ENCODE data around the gene PLCH1. TPM values are rescaled to one million over a fixed set of nuclear protein-coding genes. Genes with fewer than 3 reads are reported as not detected.

PLCH1 gene
- total and polyA plus RNA-seq, 9 of the 15 experiments (the other 6 are each of a cell fraction or from before 2014, with no cell fraction given), result 0.17 to 0.62 (median 0.40) TPM

DNA sequence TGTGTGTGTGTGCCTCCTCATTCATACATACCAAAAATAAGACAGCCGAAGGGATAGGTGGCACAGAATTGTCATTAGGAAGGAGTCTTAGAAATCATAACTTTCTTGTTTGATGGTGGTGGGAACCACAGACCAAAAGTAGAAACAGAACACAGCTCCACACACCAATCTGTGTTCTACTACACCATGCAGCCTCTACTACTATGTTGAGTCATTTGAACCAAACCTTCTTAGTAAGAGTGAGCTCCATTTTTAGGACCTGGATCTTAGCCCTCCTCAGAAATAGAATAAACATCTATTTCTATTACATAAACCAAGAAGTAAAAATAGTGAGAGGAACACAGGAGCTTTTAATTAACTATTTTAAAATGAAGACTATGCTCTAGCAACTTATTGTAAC lies 27.9 kb upstream of the PLCH1 start:
- H3K27ac ChIP-seq (ENCODE audit: extremely low read depth, low read depth, low read length), result no peak overlapping the region

More for the DNA sequence above, 27.9 kb upstream of the PLCH1 start:
- no peaks in the 10 kb centered on the region for H4K20me1 ChIP-seq (replicated peaks; ENCODE audit: control insufficient read depth, insufficient read depth, low read length)
- H3K36me3 ChIP-seq (ENCODE audit: control insufficient read depth, insufficient read depth, low read length), result peaks cover 23% of the 10 kb centered on the region; the same call in 2 of the 3 replicates
- no peaks in the 10 kb centered on the region for H3K27me3 ChIP-seq (ENCODE audit: control insufficient read depth in 2 of 2, insufficient read depth in 2 of 2, low read length in 2 of 2)
- H3K79me2 ChIP-seq (ENCODE audit: control insufficient read depth, insufficient read depth, low read length), result no peaks in the 10 kb centered on the region
- no peaks in the 10 kb centered on the region for H3K4me1 ChIP-seq (replicated peaks in 1 of 2; ENCODE audit: control insufficient read depth in 2 of 2, insufficient read depth in 2 of 2, low read length in 2 of 2)
- no peak for TF ChIP-seq MLX (CRISPR knock-in tag; conservative IDR thresholded peaks at IDR 0.05)
- no peak for TF ChIP-seq POLR2AphosphoS2 (IDR thresholded peaks at IDR 0.05; ENCODE audit: low read length)
- TF ChIP-seq ELK3 (CRISPR knock-in tag; IDR thresholded peaks at IDR 0.05), result no peak
- TF ChIP-seq, protein P1, sequence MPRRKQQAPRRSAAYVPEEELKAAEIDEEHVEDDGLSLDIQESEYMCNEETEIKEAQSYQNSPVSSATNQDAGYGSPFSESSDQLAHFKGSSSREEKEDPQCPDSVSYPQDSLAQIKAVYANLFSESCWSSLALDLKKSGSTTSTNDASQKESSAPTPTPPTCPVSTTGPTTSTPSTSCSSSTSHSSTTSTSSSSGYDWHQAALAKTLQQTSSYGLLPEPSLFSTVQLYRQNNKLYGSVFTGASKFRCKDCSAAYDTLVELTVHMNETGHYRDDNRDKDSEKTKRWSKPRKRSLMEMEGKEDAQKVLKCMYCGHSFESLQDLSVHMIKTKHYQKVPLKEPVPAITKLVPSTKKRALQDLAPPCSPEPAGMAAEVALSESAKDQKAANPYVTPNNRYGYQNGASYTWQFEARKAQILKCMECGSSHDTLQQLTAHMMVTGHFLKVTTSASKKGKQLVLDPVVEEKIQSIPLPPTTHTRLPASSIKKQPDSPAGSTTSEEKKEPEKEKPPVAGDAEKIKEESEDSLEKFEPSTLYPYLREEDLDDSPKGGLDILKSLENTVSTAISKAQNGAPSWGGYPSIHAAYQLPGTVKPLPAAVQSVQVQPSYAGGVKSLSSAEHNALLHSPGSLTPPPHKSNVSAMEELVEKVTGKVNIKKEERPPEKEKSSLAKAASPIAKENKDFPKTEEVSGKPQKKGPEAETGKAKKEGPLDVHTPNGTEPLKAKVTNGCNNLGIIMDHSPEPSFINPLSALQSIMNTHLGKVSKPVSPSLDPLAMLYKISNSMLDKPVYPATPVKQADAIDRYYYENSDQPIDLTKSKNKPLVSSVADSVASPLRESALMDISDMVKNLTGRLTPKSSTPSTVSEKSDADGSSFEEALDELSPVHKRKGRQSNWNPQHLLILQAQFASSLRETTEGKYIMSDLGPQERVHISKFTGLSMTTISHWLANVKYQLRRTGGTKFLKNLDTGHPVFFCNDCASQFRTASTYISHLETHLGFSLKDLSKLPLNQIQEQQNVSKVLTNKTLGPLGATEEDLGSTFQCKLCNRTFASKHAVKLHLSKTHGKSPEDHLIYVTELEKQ (CRISPR knock-in tag; IDR thresholded peaks at IDR 0.05), result no peak
- in situ Hi-C loops (cut with MboI) (no loop called here), intact Hi-C loops (cut with micrococcal nuclease) (no loop called here)
- no peak overlapping the region for H3K9ac ChIP-seq (ENCODE audit: insufficient read depth in 1 of 2, low read depth in 2 of 2, low read length in 2 of 2)
- FAIRE-seq (no peak), DNase-seq (ENCODE audit: extremely low read depth in 1 of 4, low spot score in 3 of 4) (no peak), ATAC-seq (no peak)
- no peak overlapping the region for H2AFZ ChIP-seq (ENCODE audit: low read depth, low read length)
- WGBS (ENCODE audit: insufficient coverage, low coverage, missing lambda C conversion rate), result 100% methylated on average over 1 of the region's 1 CpG
- no peak overlapping the region for H3K4me2 ChIP-seq (ENCODE audit: insufficient read depth, low read length)
- H3K4me3 ChIP-seq, result no peak overlapping the region
- CTCF ChIA-PET (ENCODE audit: low intra/inter-chr PET ratio), result no interaction called here
- no TSS peak for BruUV-seq (replicated peaks)
- no peaks in the 10 kb centered on the region for H3K9me1 ChIP-seq (ENCODE audit: control insufficient read depth, insufficient read depth, low read length)
- no peaks in the 10 kb centered on the region for H3K9me3 ChIP-seq (replicated peaks; ENCODE audit: control insufficient read depth, insufficient read depth, low read depth, low read length)
- POLR2A ChIA-PET, result interaction anchor here (0.6 to 0.8 kb wide), 2 partner anchors 17 to 22 kb away, joined by 3 to 4 read pairs; no protein-coding TSS in a partner anchor

Measured in K562 (cell line).